Activated CD4-positive, CD25-positive, alpha-beta regulatory T cell treated with anti-CD3 and anti-CD28 coated beads, Interleukin-2, amount 50 U/mL, for 16 hours (primary cell): Measurements from ENCODE around the gene PATZ1.
"Not testable (repeated sequence)": the region's sequence is repeated elsewhere in the genome, so short reads cannot be mapped to it uniquely, and the experiment has no call there.

Source experiments
- DNase-seq: peaks from one replicate; pipeline ENCODE4 v3.0.0-alpha.2; 2020; ENCODE audit warnings: low read depth, low spot score

PATZ1 gene

DNA sequence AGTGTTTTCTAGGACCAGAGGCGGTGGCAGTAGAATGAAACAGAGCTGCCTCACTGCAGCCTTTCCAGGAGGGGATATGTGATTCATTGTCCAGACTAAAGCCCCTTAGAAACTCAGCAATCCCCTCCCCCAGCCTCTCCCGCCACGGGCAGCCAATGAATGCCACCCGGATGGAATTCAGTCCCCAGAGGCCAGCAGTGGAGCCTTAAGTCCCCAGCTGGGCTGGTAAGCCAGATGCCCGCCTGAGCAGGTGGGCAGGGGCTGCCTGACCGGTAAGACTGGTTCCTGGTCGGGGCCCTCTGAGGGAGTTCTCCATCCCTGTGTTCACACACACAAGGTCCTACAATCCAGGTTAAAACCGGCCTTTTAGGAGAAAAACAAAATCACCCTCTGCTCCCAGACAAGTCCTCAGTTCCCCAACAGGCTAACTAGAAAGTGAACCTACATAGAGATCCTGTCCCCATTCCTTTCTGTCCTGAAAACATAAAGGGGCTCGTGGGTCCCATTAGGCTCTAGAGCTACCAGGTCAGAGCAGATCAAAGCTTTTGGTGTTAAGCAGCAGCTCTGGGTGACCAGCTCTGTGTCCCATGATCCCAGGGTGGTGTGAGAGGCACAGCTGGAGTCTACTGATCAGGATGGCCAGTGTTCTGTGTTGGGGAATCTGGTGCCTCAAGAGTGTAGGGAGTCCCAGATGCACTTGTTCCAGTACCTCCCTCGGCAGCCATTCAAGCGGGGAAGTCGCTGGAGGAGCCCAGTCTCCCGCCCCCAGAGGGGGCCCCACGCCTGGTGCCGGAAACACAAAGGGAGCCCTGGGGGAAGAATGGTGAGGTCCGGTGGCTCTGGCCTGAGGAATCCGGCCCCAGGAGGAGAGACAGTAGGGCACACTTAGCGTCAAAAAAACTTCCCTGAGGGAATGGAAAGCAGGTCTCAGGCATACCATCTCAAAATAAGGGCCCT is 2.6 kb downstream of the PATZ1 start:
- DNase-seq = no peak

DNA sequence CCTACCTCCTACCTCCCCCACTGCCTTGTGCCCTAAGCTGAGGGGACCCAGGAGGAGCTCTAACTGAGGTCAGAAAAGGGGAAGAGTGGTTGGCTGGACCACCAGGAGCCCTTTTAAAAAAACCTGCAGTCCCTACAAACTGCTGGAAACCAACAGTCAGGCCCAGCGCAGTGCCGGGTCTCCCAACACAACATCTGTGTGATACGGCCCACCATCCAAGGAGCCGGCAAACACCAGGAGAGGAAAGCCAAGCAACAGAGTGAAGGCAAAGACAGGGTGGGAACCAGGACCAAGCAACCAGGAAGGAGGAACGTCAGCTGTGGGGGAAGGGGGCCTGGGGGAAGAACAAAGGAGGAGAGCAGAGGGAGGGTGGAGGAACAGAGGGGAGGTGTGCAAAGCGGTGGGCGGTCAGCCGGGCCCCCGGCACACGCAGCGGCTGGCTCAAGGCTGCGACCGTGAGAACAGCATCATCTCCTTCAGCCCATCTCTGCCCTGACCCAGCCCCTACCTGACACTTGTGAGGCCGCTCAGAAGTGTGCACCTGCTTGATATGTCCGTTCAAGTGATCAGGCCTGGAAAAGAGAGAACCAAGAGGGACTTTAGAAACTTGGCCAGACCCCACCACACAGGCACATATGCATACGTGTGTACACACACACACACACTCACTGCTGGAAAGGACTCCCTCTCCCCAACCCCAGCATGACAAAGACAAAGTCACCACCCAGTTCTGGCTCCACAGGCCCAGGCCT is 3.6 kb downstream of the PATZ1 start:
- no peak for DNase-seq

DNA sequence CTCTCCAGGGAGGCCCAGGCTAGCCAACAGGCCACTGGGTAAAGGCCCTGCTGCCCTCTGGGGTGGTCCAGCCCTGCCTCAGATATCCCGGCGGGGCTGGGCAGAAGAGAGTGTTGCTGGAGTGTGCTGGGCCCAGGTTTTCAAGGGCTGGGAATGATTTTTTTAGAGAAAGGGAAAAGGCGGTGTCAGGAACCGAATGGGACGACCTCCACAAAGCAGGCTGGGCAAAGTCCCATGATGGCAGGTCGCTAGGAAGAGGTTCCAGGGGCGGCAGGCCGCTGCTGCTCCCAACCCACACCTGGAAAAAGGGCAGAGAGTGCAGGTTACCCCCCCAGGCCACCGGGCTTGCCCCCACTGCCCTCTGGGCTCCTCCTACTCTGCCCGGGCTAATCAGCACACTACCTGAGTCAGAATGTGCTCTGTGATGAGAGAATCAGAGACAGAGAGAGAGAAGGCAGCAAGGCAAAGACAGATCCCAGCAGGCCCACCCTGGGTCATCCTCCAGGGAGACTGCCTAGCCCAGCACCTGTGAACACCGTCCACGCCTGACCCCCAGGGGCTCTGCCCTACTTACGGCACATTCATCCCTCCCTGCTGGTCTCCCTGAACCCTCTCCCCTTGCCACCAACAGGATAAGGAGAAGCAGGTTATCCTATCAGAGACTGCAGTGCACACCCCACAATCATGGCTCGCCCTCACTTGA is 4.6 kb downstream of the PATZ1 start:
- DNase-seq = no peak

DNA sequence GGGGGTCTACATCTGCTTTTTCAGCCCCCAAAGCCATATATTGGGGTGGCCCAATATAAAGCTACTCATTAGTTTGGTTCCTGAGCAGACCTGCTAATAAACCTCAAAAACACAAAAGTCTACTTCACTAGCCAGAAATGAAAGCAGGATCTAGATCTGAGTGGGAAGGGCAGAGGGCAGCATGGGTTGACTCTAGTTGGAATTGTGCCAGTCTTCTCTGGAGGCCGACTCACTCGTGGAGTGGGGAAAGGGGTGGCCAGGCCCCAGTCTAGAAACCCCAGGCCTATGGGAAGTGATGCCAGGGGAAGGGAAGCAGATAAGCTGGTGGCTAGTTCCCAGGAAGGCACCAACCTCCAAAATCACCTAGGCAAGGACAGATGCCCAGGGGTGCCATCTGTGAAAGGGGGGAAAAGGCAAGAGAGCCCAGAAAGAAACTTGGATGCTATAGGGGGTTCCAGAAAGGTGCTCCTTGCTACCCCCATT is 5.3 kb downstream of the PATZ1 start:
- DNase-seq = no peak

DNA sequence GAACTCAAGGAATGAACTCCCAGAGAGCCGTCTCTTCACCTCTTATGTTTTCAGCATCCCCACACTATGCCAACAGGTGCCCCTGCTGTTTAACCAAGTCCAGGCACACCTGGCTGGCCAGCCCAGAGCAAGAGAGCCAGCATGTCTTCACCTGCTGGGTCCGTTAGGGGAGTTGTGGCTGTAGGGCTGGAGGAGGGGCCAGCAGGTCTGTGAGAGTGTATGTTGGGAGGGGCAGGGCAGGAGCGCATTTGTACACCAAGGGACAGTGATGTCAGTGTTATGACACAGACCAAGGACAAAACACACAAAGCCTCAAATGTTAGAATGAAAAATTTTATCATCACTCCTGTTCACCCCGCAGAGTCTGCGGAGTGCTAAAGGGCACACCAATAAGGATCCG is 5.8 kb downstream of the PATZ1 start:
- DNase-seq = no peak

DNA sequence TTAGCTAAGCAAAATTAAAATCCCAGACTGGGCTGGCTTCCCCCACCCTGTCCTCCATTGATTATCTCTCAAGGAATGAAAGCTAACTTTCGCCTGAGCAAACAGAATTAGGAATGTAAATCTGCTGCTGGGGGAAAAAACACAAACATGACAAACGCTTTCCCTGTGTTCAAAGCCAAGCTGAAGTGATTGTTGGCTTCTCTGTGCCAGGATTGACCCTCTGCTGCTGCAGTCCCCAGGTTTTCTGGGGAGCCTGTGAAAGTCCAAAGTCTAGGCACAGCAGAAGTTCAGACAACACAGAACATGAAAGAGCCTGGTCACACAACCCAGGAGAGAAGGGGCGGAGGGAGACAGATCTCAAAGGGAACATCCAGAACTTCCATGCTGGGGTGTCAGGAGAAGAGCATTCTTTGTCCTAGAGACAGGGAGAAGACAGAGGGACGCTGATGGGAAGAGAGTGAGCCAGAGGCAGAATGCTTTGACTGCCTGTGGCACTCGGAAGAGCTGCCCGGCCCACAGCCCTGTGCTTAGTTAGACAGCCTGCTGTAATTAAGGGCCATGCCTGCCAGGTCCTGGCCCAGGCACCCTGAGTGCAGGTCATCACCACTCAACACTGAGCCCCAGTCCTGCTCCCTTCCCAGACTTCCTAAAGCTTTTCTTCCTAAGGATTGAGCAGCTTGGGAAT is 6.9 kb downstream of the PATZ1 start:
- DNase-seq = no peak

DNA sequence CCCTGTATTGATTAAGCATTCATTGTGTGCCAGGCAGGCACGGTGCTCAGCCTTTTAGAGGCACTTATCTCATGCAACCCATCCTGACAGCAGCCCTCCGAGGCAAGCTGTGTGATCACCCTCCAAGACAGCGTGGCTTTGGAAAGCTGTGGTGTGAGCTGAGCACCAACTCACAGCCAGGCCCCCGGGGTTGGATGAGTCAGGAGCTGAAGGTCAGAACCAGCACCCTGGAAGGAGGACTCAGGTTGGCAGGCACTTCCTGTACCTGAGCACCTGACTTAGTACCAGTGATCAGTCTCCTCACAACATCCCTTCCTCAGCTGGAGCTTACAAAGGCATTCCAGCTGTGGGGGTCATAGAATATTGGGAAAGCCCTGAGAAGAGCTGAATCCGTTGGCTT is 9.0 kb downstream of the PATZ1 start:
- no peak for DNase-seq

DNA sequence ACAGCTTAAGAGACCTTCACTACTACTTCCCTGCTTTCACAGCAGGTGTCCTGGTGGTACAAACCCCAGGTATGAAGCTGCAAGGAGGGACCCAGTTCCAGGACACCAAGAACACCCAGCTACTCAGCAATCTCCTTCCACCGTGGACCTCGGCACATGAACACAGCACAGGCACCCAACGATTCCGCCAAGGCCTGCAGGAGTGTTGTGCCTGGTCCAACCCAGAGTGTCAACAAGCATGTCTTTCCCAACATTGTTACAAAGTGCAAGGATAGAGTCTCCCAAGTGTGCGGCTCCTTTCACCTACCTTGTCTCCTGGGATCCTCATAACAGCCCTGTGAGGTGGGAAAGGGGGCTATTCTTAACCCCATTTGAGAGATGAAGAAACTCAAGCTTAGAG is 11.8 kb downstream of the PATZ1 start:
- DNase-seq = no peak

DNA sequence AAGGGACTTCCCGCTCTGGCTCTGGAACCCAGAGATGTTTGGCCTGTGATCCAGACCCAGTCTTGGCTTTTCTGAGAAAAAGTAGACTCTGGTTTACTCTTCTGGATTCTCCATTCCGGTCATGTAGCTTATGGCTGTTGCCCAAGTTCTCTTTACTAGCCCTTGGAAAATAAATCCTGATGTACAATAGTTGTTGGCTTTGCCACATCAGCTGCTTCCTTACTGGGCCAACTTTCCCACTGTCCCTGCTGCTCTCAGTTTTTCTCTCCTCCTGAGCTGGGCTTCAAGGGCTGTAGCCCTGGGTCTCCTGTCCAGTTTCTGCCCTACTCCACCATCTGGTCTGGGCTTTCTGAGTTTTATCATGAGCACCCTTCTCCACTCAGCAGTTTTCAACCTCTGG is 12.5 kb downstream of the PATZ1 start:
- no peak for DNase-seq

DNA sequence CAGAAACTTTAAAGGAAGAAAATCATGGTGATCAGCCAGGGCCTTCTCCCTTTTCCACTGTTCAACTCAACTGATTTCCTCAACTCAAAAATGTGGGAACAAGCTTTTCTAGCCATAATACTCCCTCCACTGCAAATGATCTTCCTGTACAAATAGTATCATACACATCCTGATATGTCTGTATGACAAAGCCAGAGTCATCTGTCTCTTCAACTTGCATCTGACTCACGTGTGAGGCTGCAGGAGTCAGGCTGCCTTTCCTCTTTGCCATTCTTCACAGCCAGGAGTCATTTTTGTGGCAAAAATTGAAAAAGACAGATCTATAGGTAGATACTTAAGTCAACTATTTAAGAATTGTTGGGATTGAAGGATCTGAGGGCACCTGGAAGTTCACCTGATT is 13.3 kb downstream of the PATZ1 start:
- DNase-seq = no peak

DNA sequence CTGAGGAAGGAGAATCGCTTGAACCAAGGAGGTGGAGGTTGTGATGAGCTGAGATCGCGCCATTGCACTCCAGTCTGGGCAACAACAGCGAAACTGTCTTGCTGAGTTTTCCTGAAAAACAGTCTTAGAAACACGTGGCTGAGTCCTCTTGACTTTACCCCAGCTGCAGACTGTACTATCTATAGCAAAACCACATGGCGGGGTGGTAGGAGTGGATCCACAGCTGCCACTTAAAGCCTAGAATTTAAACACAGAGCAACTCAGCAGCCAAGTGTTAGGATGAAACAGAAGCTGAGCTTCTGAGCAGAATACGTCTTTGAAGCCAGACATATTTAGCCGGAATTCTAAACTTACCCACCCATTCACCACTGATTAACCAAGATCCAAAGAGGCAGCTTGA is 14.1 kb downstream of the PATZ1 start:
- no peak for DNase-seq

DNA sequence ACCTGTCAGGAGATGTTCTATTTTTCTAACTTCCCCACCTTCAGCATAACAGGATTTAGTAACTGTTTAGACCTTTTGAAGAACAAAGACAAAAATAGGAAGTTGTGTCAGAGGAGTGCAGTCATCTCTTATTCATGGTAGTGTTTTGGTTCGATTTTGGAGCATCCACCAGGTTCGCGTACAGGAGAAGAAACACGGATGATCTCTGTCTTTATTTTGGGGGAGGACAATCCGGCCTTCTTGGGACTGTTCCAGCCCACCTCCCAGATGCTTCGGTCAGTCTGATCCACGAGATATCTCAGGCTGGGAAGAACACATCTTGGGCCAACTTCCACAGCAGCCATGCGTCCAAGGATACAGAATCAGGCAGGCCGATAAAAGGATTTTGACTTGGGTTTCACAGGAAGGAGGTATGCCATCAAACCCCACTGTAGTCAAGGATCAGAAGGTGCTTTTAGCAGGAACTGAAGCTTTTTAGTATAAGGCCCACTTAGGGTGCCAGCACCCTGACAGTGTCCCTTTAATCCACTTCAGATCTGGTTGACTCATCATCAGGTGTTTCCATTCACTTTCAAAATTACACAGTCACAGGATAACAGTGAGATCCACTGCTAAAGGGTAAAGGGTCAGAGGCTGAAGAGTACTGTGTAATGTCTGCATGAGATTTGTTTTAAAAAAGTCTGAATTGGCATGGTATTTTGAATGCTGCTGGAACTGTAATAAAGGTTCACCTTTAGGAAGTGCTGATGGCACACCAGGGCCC is 16.5 kb downstream of the PATZ1 start:
- no peak for DNase-seq

DNA sequence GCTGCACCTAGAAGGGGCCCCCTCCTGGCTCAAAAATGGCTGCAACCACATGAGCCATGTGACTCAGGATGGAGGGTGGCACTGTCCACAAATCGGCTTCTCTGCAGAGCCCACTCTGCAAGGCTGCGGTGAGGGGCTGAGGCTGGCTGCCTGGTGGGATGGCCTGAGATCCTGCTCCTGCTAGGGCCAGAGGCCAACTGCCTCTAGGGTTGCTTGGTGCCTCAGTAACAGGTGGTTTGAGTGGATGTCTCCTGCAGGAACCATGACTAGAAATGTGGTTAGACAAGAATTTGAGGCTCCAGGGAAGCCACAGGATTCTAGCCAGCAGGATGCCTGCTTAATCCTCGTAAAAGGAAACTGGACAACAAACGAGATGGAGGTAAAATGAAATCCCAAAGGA is 17.1 kb downstream of the PATZ1 start:
- no peak for DNase-seq

DNA sequence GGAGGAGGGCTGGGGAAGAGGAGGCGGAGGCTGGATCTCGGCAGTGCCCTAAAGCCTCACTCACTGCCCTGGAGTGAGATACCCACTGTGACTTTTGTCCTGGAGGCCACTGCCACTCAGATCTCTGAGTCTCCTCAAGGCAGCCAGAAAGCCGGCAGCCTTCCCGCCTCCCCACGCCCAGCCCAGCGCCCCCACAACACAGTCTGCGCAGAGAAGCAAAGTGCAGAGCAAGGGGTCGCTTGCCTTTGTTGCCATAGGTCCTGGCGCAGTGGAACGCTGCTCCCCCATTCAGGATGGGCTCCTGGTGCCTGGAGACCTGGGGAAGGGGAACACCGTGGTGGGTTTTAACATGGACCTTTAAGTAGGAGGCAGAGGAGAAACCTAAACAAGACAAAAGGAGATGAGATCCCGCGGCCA is 17.6 kb downstream of the PATZ1 start:
- DNase-seq = no peak

DNA sequence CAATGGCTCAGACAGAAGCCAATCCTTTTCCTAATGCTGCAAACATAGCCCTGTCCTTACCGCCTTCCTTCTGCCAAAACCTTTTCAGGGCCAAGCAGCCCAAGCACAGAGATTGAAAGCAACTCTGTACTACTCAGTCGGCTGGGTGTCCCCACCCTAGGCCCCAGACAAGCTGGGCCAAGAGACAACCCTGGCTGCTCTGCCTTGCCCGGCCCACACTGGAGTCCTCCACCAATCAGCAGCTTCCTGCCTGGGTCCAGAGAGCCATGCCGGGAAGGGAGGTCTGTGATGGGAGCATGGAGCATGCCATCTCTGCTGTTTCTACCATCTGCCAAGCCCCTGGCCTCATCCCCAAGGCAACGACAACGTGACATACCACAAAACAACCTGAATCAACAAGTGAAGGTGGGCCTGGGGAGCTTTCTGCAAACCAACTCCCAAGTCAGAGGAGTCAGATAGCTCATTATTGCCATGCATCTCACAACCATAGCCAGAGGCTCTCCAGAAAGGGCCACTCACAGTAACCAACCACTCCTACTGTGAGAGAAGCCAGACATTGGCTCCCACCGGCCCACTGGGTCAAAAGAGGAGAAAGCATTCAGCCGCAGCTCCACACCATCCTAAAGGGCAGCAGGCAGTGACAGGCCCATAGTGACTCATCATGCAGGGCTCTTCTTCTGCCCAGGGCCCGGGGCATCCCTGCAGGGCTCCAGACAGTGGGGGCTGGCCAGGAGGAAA is 18.2 kb downstream of the PATZ1 start:
- DNase-seq = no peak

DNA sequence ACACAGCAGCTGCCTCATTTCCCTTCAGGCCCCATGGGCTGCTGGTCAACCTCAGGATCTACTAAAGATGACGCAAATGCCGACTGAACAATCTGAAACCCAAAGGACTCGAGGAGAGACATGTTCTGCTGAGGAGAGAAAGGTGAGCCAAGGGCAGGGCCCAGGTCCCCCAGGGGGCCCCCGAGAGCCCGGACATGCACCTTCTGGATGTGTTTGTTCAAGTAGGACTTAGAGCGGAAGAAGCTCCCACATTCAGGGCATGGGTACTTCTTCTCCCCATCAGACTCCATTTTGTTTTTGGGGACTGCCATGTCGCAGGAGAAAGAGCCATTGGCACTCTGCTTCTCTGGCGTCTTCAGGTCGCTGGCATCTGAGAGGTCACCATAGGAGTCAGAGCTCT is 19.3 kb downstream of the PATZ1 start:
- DNase-seq = no peak

DNA sequence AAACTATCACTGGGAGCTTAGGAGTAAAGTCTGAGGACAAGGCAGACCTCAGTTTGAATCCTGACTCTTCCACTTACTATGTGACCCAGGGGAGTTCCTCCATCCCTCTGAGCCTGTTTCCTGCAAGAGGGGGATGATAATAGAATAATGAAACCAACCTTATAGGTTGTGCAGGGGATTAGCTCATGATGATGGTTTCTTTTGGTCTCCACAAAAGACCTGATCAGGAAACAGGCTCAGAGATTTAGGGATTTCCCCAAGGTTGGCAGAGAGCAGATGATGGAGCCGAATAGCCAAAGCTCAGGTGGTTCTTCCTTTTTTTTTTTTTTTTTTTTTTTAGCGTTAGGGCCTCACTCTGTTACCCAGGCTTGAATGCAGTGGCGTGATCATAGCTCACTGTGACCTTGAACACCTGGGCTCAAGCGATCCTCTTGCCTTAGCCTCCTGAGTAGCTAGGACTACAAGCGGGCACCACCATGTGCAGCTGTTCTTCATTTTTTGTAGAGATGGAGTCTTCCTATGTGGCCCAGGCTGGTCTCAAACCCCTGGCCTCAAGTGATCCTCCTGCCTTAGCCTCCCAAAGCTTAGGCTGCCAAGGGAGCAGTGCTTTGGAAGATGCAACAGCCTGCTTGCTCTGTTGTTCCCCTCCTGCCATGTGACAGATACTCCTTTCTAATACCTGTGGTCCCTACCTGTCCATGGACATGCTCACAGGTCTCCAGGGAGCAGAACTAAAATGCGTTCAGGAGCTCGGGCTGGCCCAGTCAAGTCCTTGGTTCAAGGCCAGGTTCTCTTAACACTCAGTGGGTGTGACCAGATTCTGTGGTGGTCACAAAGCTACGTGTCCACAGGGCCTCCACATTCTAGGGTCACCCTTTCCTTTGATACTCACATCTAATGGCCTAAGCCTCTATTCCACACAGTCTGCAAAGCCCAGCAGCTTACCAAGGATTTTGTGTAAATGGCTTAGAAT is 22.3 kb downstream of the PATZ1 start:
- DNase-seq = no peak

DNA sequence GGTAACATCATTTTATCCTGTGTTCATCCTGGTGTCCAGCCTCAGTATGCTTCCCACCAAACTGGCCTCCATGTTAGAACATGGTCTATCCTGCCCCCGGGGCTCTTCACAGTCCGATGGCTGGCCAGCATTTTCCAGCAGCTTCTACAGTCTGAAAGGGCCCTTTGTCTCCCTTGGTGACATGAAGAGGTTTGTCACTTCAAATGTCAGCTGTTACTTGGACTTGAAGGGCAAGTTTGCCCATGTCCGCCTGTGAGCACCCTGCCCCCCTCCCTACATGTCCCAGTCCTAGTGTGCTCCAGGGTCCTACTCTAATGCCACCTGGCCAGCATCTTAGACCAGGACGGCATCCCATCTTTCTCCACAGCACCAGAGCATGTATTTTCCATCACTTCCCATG is 24.7 kb downstream of the PATZ1 start:
- no peak for DNase-seq

DNA sequence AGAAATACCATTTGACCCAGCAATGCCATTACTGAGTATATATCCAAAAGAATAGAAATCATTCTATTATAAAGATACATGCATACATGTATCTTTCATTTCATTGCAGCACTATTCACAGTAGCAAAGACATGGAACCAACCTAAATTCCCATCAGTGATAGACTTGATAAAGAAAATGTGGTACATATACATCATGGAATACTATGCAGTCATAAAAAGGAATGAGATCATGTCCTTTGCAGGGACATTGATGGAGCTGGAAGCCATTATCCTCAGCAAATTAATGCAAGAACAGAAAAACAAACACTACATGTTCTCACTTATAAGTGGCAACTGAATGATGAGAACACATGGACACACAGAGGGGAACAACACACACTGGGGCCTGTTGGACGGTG is 31.9 kb downstream of the PATZ1 start:
- not testable (repeated sequence) for DNase-seq
